K562 (cell line): ENCODE data around the gene ANKMY1. TPM values are rescaled to one million over a fixed set of nuclear protein-coding genes. Genes with fewer than 3 reads are reported as not detected.

Experiments
- CSDE1 ChIP-seq, 2 experiments: fragments of 450-650 bp; IDR thresholded peaks; 2 replicates each; pipeline ENCODE4 v1.6.1; 2016; ENCODE audit warnings: mild to moderate bottlenecking in 1 of 2
- ELF1 ChIP-seq: fragments of 200-800 bp; sonication (Bioruptor generic); IDR thresholded peaks from 2 replicates; pipeline ENCODE4 v1.6.1; 2016; ENCODE audit warnings: missing genetic modification characterization, missing compliant biosample characterization
- NCOR1 ChIP-seq: fragments of 450-650 bp; IDR thresholded peaks from 2 replicates; pipeline ENCODE4 v1.6.1; 2016; ENCODE audit warnings: mild to moderate bottlenecking, moderate library complexity
- NFIC ChIP-seq: fragments of 450-650 bp; IDR thresholded peaks from 2 replicates; pipeline ENCODE4 v1.6.1; 2017; ENCODE audit warnings: mild to moderate bottlenecking, inconsistent platforms
- NUFIP1 ChIP-seq: fragments of 450-650 bp; IDR thresholded peaks from 2 replicates; pipeline ENCODE4 v1.6.1; 2018; ENCODE audit not compliant: partially characterized antibody
- RBBP5 ChIP-seq: fragments of 200-600 bp; sonication (generic); IDR thresholded peaks from 2 replicates; pipeline ENCODE4 v1.6.1; 2012; ENCODE audit warnings: borderline replicate concordance, mild to moderate bottlenecking, low read length, control low read depth, inconsistent platforms; ENCODE audit not compliant: insufficient read depth, poor library complexity, severe bottlenecking
- TOE1 ChIP-seq, 2 experiments: fragments of 450-650 bp in 1 of 2; sonication (generic) in 1 of 2; formaldehyde crosslinking in 1 of 2; IDR thresholded peaks; 2 replicates each; pipeline versions ENCODE4 v1.7.1 to v1.8.0; 2016 to 2022; ENCODE audit warnings: borderline replicate concordance in 2 of 2, mild to moderate bottlenecking in 2 of 2, antibody characterized with exemption in 1 of 2, inconsistent platforms in 1 of 2, low read depth in 1 of 2, missing genetic modification reagents in 1 of 2, moderate library complexity in 1 of 2
- ZC3H8 ChIP-seq: fragments of 450-650 bp; IDR thresholded peaks from 2 replicates; pipeline ENCODE4 v1.6.1; 2017
- ZFP36 ChIP-seq: fragments of 150-350 bp; IDR thresholded peaks from 2 replicates; pipeline ENCODE4 v1.6.1; 2018; ENCODE audit warnings: low read length, low read depth; ENCODE audit not compliant: partially characterized antibody
- ZNF197 ChIP-seq: fragments of 200-800 bp; sonication (Bioruptor generic); IDR thresholded peaks from 2 replicates; pipeline ENCODE4 v1.6.1; 2016; ENCODE audit warnings: low read depth, missing genetic modification characterization, missing compliant biosample characterization
- ZNF311 ChIP-seq: fragments of 250-450 bp; sonication (Bioruptor Pico); IDR thresholded peaks from 2 replicates; pipeline ENCODE4 v1.4.0; 2020; ENCODE audit warnings: mild to moderate bottlenecking, moderate library complexity
- ZNF707 ChIP-seq: fragments of 250-450 bp; sonication (Bioruptor Pico); conservative IDR thresholded peaks from 2 replicates; pipeline ENCODE4 v1.8.0; 2022; ENCODE audit warnings: inconsistent platforms, mild to moderate bottlenecking, moderate library complexity
- ZNF717 ChIP-seq: fragments of 250-450 bp; sonication (Bioruptor Pico); IDR thresholded peaks from 2 replicates; pipeline ENCODE4 v1.5.0; 2021
- ZNF79 ChIP-seq: fragments of 250-450 bp; sonication (Bioruptor Pico); IDR thresholded peaks from 2 replicates; pipeline ENCODE4 v1.4.0; 2020; ENCODE audit warnings: low read depth, mild to moderate bottlenecking, moderate library complexity
- polyA plus RNA-seq, 8 experiments: library from polyadenylated mRNA; depleted of rRNA in 4 of 8; stranded (reverse) in 5 of 8; unstranded in 3 of 8; fragments of >200 nt; fragmentation: Nextera tagmentation in 2 of 8; fragmentation: Illumina TruSeq in 1 of 8; extraction: Ambion mirVana in 2 of 8; extraction: Trizol in 1 of 8; gene quantifications; 2 replicates each; pipeline versions ENCODE4 v1.2.1 to v1.2.3, GENCODE V29; 2011 to 2014; ENCODE audit warnings: inconsistent platforms in 1 of 8, missing spikeins in 1 of 8
- total RNA-seq, 7 experiments: library from RNA; depleted of rRNA in 6 of 7; stranded (reverse); fragments of >200 nt in 6 of 7; fragmentation: Illumina TruSeq in 2 of 7; extraction: Trizol in 2 of 7; gene quantifications; 2 replicates each; pipeline versions ENCODE4 v1.2.1 to v1.2.3, GENCODE V29; 2011 to 2021; ENCODE audit warnings: low replicate concordance in 1 of 7
- TF ChIP-seq, protein P1 (sequence below): fragments of 450-650 bp; conservative IDR thresholded peaks from 2 replicates; pipeline ENCODE4 v1.6.1; 2016; ENCODE audit warnings: missing genetic modification characterization, low read depth, mild to moderate bottlenecking, control low read depth, missing compliant biosample characterization
- TF ChIP-seq, protein P2 (sequence below): fragments of 200-800 bp; sonication (Bioruptor generic); IDR thresholded peaks from 2 replicates; pipeline ENCODE4 v1.6.1; 2017; ENCODE audit warnings: missing genetic modification characterization, missing compliant biosample characterization
- TF ChIP-seq, protein P3 (sequence below): sonication (generic); formaldehyde crosslinking; IDR thresholded peaks from 2 replicates; pipeline ENCODE4 v1.8.1; 2023; ENCODE audit warnings: mild to moderate bottlenecking, missing genetic modification reagents
- TF ChIP-seq, protein P4 (sequence below), 2 experiments: fragments of 450-650 bp in 1 of 2; IDR thresholded peaks; 2 replicates each; pipeline ENCODE4 v1.6.1; 2011 to 2017; ENCODE audit warnings: low read depth in 2 of 2, antibody characterized with exemption in 1 of 2, borderline replicate concordance in 1 of 2, low read length in 1 of 2, mild to moderate bottlenecking in 1 of 2, mixed read lengths in 1 of 2; ENCODE audit not compliant: control insufficient read depth in 1 of 2

ANKMY1 gene
- total and polyA plus RNA-seq, 9 of the 15 experiments (the other 6 are each of a cell fraction or from before 2014, with no cell fraction given), result 0.75 to 15.1 (median 11.7) TPM

DNA sequence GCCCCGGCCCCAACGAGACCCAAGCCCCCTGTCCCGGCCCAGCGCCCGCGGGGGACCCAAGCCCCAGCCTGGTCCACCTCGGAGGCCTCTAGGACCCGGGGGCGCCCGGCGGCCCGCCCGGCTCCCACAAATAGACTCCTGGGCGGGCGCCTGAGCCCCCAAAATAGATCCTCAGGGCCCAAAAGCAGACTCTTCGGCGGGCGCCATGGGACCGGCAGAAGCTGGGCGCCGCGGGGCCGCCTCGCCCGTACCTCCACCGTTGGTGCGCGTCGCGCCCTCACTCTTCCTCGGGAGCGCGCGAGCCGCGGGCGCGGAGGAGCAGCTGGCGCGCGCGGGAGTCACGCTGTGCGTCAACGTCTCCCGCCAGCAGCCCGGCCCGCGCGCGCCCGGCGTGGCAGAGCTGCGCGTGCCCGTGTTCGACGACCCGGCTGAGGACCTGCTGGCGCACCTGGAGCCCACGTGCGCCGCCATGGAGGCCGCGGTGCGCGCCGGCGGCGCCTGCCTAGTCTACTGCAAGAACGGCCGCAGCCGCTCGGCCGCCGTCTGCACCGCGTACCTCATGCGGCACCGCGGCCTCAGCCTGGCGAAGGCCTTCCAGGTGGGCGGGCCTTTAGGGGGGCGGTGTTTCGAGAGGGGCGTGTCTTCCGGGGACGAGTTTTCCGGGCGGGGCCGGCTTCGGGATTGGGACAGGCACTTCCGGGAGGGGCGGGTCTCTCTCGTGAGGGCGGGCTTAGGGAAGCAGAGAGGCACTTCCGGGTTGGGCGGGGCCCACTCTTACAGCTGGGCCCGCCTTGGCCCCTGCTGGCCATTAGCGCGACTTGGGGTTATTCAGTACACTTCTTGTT, 2.9 kb upstream of the ANKMY1 start (continued):
- TF ChIP-seq ZNF717 (CRISPR knock-in tag) (no peak), RBBP5 (no peak), ZNF311 (CRISPR knock-in tag) (no peak), ZFP36 (no peak), NUFIP1 (no peak), NCOR1 (no peak), CSDE1 (IDR thresholded peaks at IDR 0.05) (no peak), ZNF707 (CRISPR knock-in tag) (no peak), ZC3H8 (no peak), ZNF79 (CRISPR knock-in tag) (no peak; the same call in 1 of the 2 replicates), ELF1 (tag) (peak; percentile 100), ZNF197 (CRISPR knock-in tag) (peak; percentile 80; the same call in 1 of the 2 replicates), NFIC (peak; percentile 41; the same call in 1 of the 2 replicates), TOE1 (IDR thresholded peaks at IDR 0.05; ENCODE audit: borderline replicate concordance) (no peak; the same call in 1 of the 2 replicates), TOE1 (CRISPR knock-in tag; IDR thresholded peaks at IDR 0.05; ENCODE audit: borderline replicate concordance, low read depth) (no peak)
- TF ChIP-seq, protein P1, sequence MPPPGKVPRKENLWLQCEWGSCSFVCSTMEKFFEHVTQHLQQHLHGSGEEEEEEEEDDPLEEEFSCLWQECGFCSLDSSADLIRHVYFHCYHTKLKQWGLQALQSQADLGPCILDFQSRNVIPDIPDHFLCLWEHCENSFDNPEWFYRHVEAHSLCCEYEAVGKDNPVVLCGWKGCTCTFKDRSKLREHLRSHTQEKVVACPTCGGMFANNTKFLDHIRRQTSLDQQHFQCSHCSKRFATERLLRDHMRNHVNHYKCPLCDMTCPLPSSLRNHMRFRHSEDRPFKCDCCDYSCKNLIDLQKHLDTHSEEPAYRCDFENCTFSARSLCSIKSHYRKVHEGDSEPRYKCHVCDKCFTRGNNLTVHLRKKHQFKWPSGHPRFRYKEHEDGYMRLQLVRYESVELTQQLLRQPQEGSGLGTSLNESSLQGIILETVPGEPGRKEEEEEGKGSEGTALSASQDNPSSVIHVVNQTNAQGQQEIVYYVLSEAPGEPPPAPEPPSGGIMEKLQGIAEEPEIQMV, result no peak
- TF ChIP-seq, protein P2, sequence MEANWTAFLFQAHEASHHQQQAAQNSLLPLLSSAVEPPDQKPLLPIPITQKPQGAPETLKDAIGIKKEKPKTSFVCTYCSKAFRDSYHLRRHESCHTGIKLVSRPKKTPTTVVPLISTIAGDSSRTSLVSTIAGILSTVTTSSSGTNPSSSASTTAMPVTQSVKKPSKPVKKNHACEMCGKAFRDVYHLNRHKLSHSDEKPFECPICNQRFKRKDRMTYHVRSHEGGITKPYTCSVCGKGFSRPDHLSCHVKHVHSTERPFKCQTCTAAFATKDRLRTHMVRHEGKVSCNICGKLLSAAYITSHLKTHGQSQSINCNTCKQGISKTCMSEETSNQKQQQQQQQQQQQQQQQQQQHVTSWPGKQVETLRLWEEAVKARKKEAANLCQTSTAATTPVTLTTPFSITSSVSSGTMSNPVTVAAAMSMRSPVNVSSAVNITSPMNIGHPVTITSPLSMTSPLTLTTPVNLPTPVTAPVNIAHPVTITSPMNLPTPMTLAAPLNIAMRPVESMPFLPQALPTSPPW (CRISPR knock-in tag), result peak; percentile 45; the same call in 1 of the 2 replicates
- TF ChIP-seq, protein P3, sequence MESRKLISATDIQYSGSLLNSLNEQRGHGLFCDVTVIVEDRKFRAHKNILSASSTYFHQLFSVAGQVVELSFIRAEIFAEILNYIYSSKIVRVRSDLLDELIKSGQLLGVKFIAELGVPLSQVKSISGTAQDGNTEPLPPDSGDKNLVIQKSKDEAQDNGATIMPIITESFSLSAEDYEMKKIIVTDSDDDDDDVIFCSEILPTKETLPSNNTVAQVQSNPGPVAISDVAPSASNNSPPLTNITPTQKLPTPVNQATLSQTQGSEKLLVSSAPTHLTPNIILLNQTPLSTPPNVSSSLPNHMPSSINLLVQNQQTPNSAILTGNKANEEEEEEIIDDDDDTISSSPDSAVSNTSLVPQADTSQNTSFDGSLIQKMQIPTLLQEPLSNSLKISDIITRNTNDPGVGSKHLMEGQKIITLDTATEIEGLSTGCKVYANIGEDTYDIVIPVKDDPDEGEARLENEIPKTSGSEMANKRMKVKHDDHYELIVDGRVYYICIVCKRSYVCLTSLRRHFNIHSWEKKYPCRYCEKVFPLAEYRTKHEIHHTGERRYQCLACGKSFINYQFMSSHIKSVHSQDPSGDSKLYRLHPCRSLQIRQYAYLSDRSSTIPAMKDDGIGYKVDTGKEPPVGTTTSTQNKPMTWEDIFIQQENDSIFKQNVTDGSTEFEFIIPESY (CRISPR knock-in tag), result peak; percentile 6; the same call in 1 of the 2 replicates
- TF ChIP-seq, protein P4, sequence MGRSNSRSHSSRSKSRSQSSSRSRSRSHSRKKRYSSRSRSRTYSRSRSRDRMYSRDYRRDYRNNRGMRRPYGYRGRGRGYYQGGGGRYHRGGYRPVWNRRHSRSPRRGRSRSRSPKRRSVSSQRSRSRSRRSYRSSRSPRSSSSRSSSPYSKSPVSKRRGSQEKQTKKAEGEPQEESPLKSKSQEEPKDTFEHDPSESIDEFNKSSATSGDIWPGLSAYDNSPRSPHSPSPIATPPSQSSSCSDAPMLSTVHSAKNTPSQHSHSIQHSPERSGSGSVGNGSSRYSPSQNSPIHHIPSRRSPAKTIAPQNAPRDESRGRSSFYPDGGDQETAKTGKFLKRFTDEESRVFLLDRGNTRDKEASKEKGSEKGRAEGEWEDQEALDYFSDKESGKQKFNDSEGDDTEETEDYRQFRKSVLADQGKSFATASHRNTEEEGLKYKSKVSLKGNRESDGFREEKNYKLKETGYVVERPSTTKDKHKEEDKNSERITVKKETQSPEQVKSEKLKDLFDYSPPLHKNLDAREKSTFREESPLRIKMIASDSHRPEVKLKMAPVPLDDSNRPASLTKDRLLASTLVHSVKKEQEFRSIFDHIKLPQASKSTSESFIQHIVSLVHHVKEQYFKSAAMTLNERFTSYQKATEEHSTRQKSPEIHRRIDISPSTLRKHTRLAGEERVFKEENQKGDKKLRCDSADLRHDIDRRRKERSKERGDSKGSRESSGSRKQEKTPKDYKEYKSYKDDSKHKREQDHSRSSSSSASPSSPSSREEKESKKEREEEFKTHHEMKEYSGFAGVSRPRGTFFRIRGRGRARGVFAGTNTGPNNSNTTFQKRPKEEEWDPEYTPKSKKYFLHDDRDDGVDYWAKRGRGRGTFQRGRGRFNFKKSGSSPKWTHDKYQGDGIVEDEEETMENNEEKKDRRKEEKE (IDR thresholded peaks at IDR 0.05; ENCODE audit: borderline replicate concordance in 1 of 2, control insufficient read depth in 1 of 2, low read depth in 2 of 2, low read length in 1 of 2), result no peak
